SK-N-SH treated with all-trans-retinoic acid at 6 μM for 48 hours (cell line): ENCODE measurements around the gene ZMIZ1.

Experiments used
- BACH2 ChIP-seq: fragments of 250-450 bp; sonication (Bioruptor Pico); IDR thresholded peaks from 2 replicates; pipeline ENCODE4 v1.9.0; 2021; ENCODE audit warnings: mild to moderate bottlenecking, borderline replicate concordance
- GLIS3 ChIP-seq: fragments of 250-450 bp; sonication (Bioruptor Pico); IDR thresholded peaks from 2 replicates; pipeline ENCODE4 v1.5.0; 2020; ENCODE audit warnings: mild to moderate bottlenecking, moderate library complexity
- OSR1 ChIP-seq: fragments of 250-450 bp; sonication (Bioruptor Pico); IDR thresholded peaks from 2 replicates; pipeline ENCODE4 v1.8.0; 2022; ENCODE audit warnings: moderate library complexity, mild to moderate bottlenecking, inconsistent platforms
- RARB ChIP-seq: fragments of 250-450 bp; sonication (Bioruptor Pico); IDR thresholded peaks from 2 replicates; pipeline ENCODE4 v1.8.0; 2021; ENCODE audit warnings: mild to moderate bottlenecking, moderate library complexity
- SNAI2 ChIP-seq: fragments of 250-450 bp; sonication (Bioruptor Pico); IDR thresholded peaks from 2 replicates; pipeline ENCODE4 v1.5.0; 2020; ENCODE audit warnings: mild to moderate bottlenecking, moderate library complexity
- ZNF70 ChIP-seq: fragments of 450-650 bp; formaldehyde crosslinking; IDR thresholded peaks from 2 replicates; pipeline ENCODE4 v1.5.0; 2020; ENCODE audit warnings: mild to moderate bottlenecking, moderate library complexity
- TF ChIP-seq, protein P1 (sequence below): fragments of 250-450 bp; sonication (Bioruptor Pico); IDR thresholded peaks from 2 replicates; pipeline ENCODE4 v1.5.1; 2020; ENCODE audit warnings: low read depth, mild to moderate bottlenecking, moderate library complexity
- TF ChIP-seq, protein P2 (sequence below): fragments of 250-450 bp; sonication (Bioruptor Pico); IDR thresholded peaks from 2 replicates; pipeline ENCODE4 v1.8.0; 2020; ENCODE audit warnings: mild to moderate bottlenecking, moderate library complexity, borderline replicate concordance
- TF ChIP-seq, protein P3 (sequence below): fragments of 250-450 bp; sonication (Bioruptor Pico); IDR thresholded peaks from 2 replicates; pipeline ENCODE4 v1.8.0; 2021; ENCODE audit warnings: low read depth, mild to moderate bottlenecking, moderate library complexity, borderline replicate concordance

DNA sequence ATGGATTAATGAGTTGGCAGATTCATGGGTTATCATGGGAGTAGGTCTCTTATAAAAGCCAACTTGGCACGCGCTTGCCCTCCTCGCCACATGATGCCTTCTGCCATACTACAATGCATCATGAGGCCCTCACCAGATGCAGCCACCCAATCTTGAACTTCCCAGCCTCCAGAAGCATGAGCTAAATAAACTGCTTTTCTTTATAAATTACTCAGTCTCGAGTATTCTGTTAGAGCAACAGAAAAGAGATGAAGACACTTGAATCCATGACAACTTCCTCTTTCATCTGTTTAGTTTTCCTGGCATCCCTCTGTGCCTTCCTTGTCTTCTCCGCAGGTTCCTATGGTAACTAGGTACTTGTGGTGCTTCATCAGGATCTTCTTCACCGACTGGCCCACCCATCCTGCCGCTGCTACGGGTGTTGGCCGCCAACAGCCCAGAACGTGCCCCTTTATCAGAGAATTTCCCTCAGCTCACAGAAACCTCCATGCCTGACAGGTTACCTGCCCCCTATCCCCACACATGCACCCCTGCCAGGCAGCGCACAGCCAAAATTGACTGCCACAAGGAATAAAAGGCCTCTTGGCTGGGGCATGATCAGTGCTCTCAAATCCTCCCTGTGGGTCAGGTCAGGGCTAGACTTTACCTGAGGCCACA lies 250.5 kb downstream of the ZMIZ1 start:
- TF ChIP-seq RARB (CRISPR knock-in tag) (no peak), OSR1 (CRISPR knock-in tag) (no peak), ZNF70 (CRISPR knock-in tag) (no peak), GLIS3 (CRISPR knock-in tag) (no peak), SNAI2 (CRISPR knock-in tag) (no peak), BACH2 (no peak)
- TF ChIP-seq, protein P1, sequence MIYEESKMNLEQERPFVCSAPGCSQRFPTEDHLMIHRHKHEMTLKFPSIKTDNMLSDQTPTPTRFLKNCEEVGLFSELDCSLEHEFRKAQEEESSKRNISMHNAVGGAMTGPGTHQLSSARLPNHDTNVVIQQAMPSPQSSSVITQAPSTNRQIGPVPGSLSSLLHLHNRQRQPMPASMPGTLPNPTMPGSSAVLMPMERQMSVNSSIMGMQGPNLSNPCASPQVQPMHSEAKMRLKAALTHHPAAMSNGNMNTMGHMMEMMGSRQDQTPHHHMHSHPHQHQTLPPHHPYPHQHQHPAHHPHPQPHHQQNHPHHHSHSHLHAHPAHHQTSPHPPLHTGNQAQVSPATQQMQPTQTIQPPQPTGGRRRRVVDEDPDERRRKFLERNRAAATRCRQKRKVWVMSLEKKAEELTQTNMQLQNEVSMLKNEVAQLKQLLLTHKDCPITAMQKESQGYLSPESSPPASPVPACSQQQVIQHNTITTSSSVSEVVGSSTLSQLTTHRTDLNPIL (CRISPR knock-in tag): no peak
- TF ChIP-seq, protein P2, sequence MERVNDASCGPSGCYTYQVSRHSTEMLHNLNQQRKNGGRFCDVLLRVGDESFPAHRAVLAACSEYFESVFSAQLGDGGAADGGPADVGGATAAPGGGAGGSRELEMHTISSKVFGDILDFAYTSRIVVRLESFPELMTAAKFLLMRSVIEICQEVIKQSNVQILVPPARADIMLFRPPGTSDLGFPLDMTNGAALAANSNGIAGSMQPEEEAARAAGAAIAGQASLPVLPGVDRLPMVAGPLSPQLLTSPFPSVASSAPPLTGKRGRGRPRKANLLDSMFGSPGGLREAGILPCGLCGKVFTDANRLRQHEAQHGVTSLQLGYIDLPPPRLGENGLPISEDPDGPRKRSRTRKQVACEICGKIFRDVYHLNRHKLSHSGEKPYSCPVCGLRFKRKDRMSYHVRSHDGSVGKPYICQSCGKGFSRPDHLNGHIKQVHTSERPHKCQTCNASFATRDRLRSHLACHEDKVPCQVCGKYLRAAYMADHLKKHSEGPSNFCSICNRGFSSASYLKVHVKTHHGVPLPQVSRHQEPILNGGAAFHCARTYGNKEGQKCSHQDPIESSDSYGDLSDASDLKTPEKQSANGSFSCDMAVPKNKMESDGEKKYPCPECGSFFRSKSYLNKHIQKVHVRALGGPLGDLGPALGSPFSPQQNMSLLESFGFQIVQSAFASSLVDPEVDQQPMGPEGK (CRISPR knock-in tag): no peak
- TF ChIP-seq, protein P3, sequence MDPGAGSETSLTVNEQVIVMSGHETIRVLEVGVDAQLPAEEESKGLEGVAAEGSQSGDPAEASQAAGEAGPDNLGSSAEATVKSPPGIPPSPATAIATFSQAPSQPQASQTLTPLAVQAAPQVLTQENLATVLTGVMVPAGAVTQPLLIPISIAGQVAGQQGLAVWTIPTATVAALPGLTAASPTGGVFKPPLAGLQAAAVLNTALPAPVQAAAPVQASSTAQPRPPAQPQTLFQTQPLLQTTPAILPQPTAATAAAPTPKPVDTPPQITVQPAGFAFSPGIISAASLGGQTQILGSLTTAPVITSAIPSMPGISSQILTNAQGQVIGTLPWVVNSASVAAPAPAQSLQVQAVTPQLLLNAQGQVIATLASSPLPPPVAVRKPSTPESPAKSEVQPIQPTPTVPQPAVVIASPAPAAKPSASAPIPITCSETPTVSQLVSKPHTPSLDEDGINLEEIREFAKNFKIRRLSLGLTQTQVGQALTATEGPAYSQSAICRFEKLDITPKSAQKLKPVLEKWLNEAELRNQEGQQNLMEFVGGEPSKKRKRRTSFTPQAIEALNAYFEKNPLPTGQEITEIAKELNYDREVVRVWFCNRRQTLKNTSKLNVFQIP: no peak
